HepG2 (cell line): ENCODE data around the gene AMZ1. TPM values are rescaled to one million over a fixed set of nuclear protein-coding genes. Genes with fewer than 3 reads are reported as not detected.
A peak's percentile ranks its signal among the peaks of the same experiment; 100 is the strongest.

ENCODE experiments used
- ARID5B ChIP-seq: IDR thresholded peaks from 2 replicates; pipeline ENCODE4 v1.4.0; 2020; ENCODE audit warnings: mild to moderate bottlenecking, missing genetic modification reagents
- FOXK2 ChIP-seq: fragments of 450-650 bp; IDR thresholded peaks from 2 replicates; pipeline ENCODE4 v1.6.1; 2016
- KMT2B ChIP-seq: IDR thresholded peaks from 2 replicates; pipeline ENCODE4 v1.6.1; 2016; ENCODE audit warnings: missing genetic modification reagents, missing compliant biosample characterization
- MTF1 ChIP-seq: sonication (generic); formaldehyde crosslinking; IDR thresholded peaks from 2 replicates; pipeline ENCODE4 v1.5.0; 2020; ENCODE audit warnings: missing genetic modification reagents
- PBX2 ChIP-seq: IDR thresholded peaks from 2 replicates; pipeline ENCODE4 v1.6.1; 2016; ENCODE audit warnings: control low read depth
- POLR2AphosphoS5 ChIP-seq: IDR thresholded peaks from 2 replicates; pipeline ENCODE4 v1.6.1; 2012; ENCODE audit warnings: low read depth, low read length
- PREB ChIP-seq: sonication (generic); formaldehyde crosslinking; IDR thresholded peaks from 2 replicates; pipeline ENCODE4 v1.4.0; 2020; ENCODE audit warnings: missing genetic modification reagents
- RERE ChIP-seq: IDR thresholded peaks from 2 replicates; pipeline ENCODE4 v1.6.1; 2016; ENCODE audit warnings: low read depth, missing genetic modification reagents, missing compliant biosample characterization
- TFDP2 ChIP-seq: sonication (generic); formaldehyde crosslinking; IDR thresholded peaks from 2 replicates; pipeline ENCODE4 v1.4.0; 2020; ENCODE audit warnings: missing genetic modification reagents
- ZNF350 ChIP-seq: sonication (generic); formaldehyde crosslinking; IDR thresholded peaks from 2 replicates; pipeline ENCODE4 v1.4.0; 2020; ENCODE audit warnings: mild to moderate bottlenecking, low read depth, missing genetic modification reagents, borderline replicate concordance
- ZNF710 ChIP-seq: sonication (generic); formaldehyde crosslinking; IDR thresholded peaks from 2 replicates; pipeline ENCODE4 v1.5.0; 2020; ENCODE audit warnings: mild to moderate bottlenecking, missing genetic modification reagents, borderline replicate concordance
- ZNF766 ChIP-seq: sonication (generic); formaldehyde crosslinking; IDR thresholded peaks from 2 replicates; pipeline ENCODE4 v1.5.0; 2020; ENCODE audit warnings: missing genetic modification reagents, borderline replicate concordance
- polyA plus RNA-seq, 8 experiments: library from polyadenylated mRNA; depleted of rRNA in 3 of 8; stranded (reverse) in 7 of 8; unstranded in 1 of 8; fragments of >200 nt; fragmentation: Illumina TruSeq in 4 of 8; extraction: Trizol in 4 of 8; gene quantifications; 2 replicates each; pipeline versions ENCODE4 v1.2.1 to v1.2.3, GENCODE V29; 2011 to 2016; ENCODE audit warnings: low read depth in 4 of 8, missing spikeins in 1 of 8, mixed read lengths in 1 of 8; ENCODE audit not compliant: insufficient read depth in 1 of 8
- total RNA-seq, 5 experiments: library from RNA; depleted of rRNA; stranded (reverse); fragments of >200 nt; fragmentation: Illumina TruSeq; extraction: Trizol; gene quantifications; 2 replicates each; pipeline ENCODE4 v1.2.3, GENCODE V29; 2016; ENCODE audit warnings: low read depth in 1 of 5

Gene AMZ1
- total and polyA plus RNA-seq, 2 of the 13 experiments (the other 11 are each of a cell fraction or from before 2014, with no cell fraction given) = 0.03 TPM; not detected in 1

- TF ChIP-seq ZNF710 (CRISPR knock-in tag) (0 out of 2 replicates have a peak, but pooled peaks have one; percentile 28), ZNF766 (CRISPR knock-in tag) (no peak), TFDP2 (no peak), ARID5B (CRISPR knock-in tag) (peak; percentile 75; the same call in 1 of the 2 replicates), FOXK2 (no peak), RERE (CRISPR knock-in tag) (no peak), ZNF350 (CRISPR knock-in tag) (peak; percentile 45; the same call in 1 of the 2 replicates), KMT2B (CRISPR knock-in tag) (no peak), PBX2 (CRISPR knock-in tag) (no peak), PREB (CRISPR knock-in tag) (no peak), POLR2AphosphoS5 (no peak), MTF1 (no peak)
Measured at GRCh38 chr7:2641406-2642393, 46.3 kb upstream of the AMZ1 start (continued).
